HG03432 (cell line): Measurements from ENCODE around the gene MARVELD2.
A peak's percentile ranks its signal among the peaks of the same experiment; 100 is the strongest.
"Not testable (repeated sequence)": the region's sequence is repeated elsewhere in the genome, so short reads cannot be mapped to it uniquely, and the experiment has no call there.

ENCODE experiments used
- ATAC-seq: cut with Tn5 transposase; IDR thresholded peaks from one replicate; pipeline ENCODE4 v1.9.1; 2021; ENCODE audit warnings: mild to moderate bottlenecking, moderate library complexity; ENCODE audit not compliant: unreplicated experiment

The MARVELD2 gene

GRCh38 chr5:69449511-69449910 lies 34.6 kb downstream of the MARVELD2 start:
- no peak for ATAC-seq

GRCh38 chr5:69450116-69450515 lies 35.2 kb downstream of the MARVELD2 start:
- no peak for ATAC-seq

GRCh38 chr5:69450527-69450926 lies 35.6 kb downstream of the MARVELD2 start:
- ATAC-seq, result not testable (repeated sequence)

GRCh38 chr5:69451941-69452647 lies 37.2 kb downstream of the MARVELD2 start:
- ATAC-seq, result no peak

- ATAC-seq, result not testable (repeated sequence)
These were observed 38.6 kb downstream of the MARVELD2 start for GRCh38 chr5:69453487-69453886.

- no peak for ATAC-seq
These were observed 39.7 kb downstream of the MARVELD2 start for GRCh38 chr5:69454460-69455249.

GRCh38 chr5:69455428-69455988 lies 40.6 kb downstream of the MARVELD2 start:
- ATAC-seq, result not testable (repeated sequence)

GRCh38 chr5:69462170-69462569 lies 47.3 kb downstream of the MARVELD2 start:
- no peak for ATAC-seq

GRCh38 chr5:69466375-69466774 lies 51.5 kb downstream of the MARVELD2 start:
- not testable (repeated sequence) for ATAC-seq

- ATAC-seq, result peak; percentile 95
These were observed 52.7 kb downstream of the MARVELD2 start for GRCh38 chr5:69467442-69468225.

GRCh38 chr5:69468631-69469030 lies 53.7 kb downstream of the MARVELD2 start:
- no peak for ATAC-seq

GRCh38 chr5:69471516-69471915 lies 56.6 kb downstream of the MARVELD2 start:
- not testable (repeated sequence) for ATAC-seq

GRCh38 chr5:69472535-69473143 lies 57.7 kb downstream of the MARVELD2 start:
- not testable (repeated sequence) for ATAC-seq

GRCh38 chr5:69477170-69477569 lies 62.3 kb downstream of the MARVELD2 start:
- ATAC-seq, result no peak

GRCh38 chr5:69478296-69478695 lies 63.4 kb downstream of the MARVELD2 start:
- not testable (repeated sequence) for ATAC-seq

- ATAC-seq, result no peak
These were observed 70.0 kb downstream of the MARVELD2 start for GRCh38 chr5:69484891-69485290.

- ATAC-seq, result no peak
These were observed 70.6 kb downstream of the MARVELD2 start for GRCh38 chr5:69485471-69485870.

- no peak for ATAC-seq
These were observed 74.3 kb downstream of the MARVELD2 start for GRCh38 chr5:69489246-69489645.

GRCh38 chr5:69491027-69491426 lies 76.1 kb downstream of the MARVELD2 start:
- ATAC-seq, result no peak

GRCh38 chr5:69491838-69492390 lies 77.0 kb downstream of the MARVELD2 start:
- ATAC-seq, result no peak
